SK-N-SH treated with all-trans-retinoic acid at 6 μM for 48 hours (cell line): ENCODE data around the gene CACNA2D4.

Source experiments
- ATAC-seq: fragments of 200-7000 bp; cut with Tn5 transposase; 3 replicates; pipeline ENCODE4 v1.9.1; 2020; ENCODE audit warnings: mild to moderate bottlenecking, moderate library complexity
- ARNTL ChIP-seq: fragments of 450-650 bp; formaldehyde crosslinking; IDR thresholded peaks from 2 replicates; pipeline ENCODE4 v1.5.0; 2020; ENCODE audit warnings: low read depth, mild to moderate bottlenecking, moderate library complexity, borderline replicate concordance
- GLIS3 ChIP-seq: fragments of 250-450 bp; sonication (Bioruptor Pico); IDR thresholded peaks from 2 replicates; pipeline ENCODE4 v1.5.0; 2020; ENCODE audit warnings: mild to moderate bottlenecking, moderate library complexity
- OSR1 ChIP-seq: fragments of 250-450 bp; sonication (Bioruptor Pico); IDR thresholded peaks from 2 replicates; pipeline ENCODE4 v1.8.0; 2022; ENCODE audit warnings: moderate library complexity, mild to moderate bottlenecking, inconsistent platforms
- PPARA ChIP-seq: fragments of 250-450 bp; sonication (Bioruptor Pico); IDR thresholded peaks from 2 replicates; pipeline ENCODE4 v1.5.0; 2020; ENCODE audit warnings: mild to moderate bottlenecking, borderline replicate concordance
- RARB ChIP-seq: fragments of 250-450 bp; sonication (Bioruptor Pico); IDR thresholded peaks from 2 replicates; pipeline ENCODE4 v1.8.0; 2021; ENCODE audit warnings: mild to moderate bottlenecking, moderate library complexity
- SNAI2 ChIP-seq: fragments of 250-450 bp; sonication (Bioruptor Pico); IDR thresholded peaks from 2 replicates; pipeline ENCODE4 v1.5.0; 2020; ENCODE audit warnings: mild to moderate bottlenecking, moderate library complexity
- ZFP3 ChIP-seq: fragments of 250-450 bp; sonication (Bioruptor Pico); IDR thresholded peaks from 2 replicates; pipeline ENCODE4 v1.5.0; 2020; ENCODE audit warnings: mild to moderate bottlenecking, moderate library complexity
- ZFP30 ChIP-seq: fragments of 450-650 bp; formaldehyde crosslinking; IDR thresholded peaks from 2 replicates; pipeline ENCODE4 v1.5.0; 2022; ENCODE audit warnings: mild to moderate bottlenecking, moderate library complexity
- ZNF70 ChIP-seq: fragments of 450-650 bp; formaldehyde crosslinking; IDR thresholded peaks from 2 replicates; pipeline ENCODE4 v1.5.0; 2020; ENCODE audit warnings: mild to moderate bottlenecking, moderate library complexity
- ZNF8 ChIP-seq: fragments of 450-650 bp; formaldehyde crosslinking; IDR thresholded peaks from 2 replicates; pipeline ENCODE4 v1.5.0; 2020; ENCODE audit warnings: mild to moderate bottlenecking, moderate library complexity
- TF ChIP-seq, protein P1 (sequence below): fragments of 250-450 bp; sonication (Bioruptor Pico); IDR thresholded peaks from 2 replicates; pipeline ENCODE4 v1.8.0; 2021; ENCODE audit warnings: low read depth, mild to moderate bottlenecking, moderate library complexity, borderline replicate concordance
- TF ChIP-seq, protein P2 (sequence below): fragments of 250-450 bp; sonication (Bioruptor Pico); IDR thresholded peaks from 2 replicates; pipeline ENCODE4 v1.5.1; 2021; ENCODE audit warnings: mild to moderate bottlenecking, moderate library complexity
- TF ChIP-seq, protein P3 (sequence below): fragments of 250-450 bp; sonication (Bioruptor Pico); IDR thresholded peaks from 2 replicates; pipeline ENCODE4 v1.5.1; 2020; ENCODE audit warnings: low read depth, mild to moderate bottlenecking, moderate library complexity
- TF ChIP-seq, protein P4 (sequence below): fragments of 250-450 bp; sonication (Bioruptor Pico); IDR thresholded peaks from 2 replicates; pipeline ENCODE4 v1.5.0; 2020; ENCODE audit warnings: mild to moderate bottlenecking, moderate library complexity

CACNA2D4 gene, protein sequence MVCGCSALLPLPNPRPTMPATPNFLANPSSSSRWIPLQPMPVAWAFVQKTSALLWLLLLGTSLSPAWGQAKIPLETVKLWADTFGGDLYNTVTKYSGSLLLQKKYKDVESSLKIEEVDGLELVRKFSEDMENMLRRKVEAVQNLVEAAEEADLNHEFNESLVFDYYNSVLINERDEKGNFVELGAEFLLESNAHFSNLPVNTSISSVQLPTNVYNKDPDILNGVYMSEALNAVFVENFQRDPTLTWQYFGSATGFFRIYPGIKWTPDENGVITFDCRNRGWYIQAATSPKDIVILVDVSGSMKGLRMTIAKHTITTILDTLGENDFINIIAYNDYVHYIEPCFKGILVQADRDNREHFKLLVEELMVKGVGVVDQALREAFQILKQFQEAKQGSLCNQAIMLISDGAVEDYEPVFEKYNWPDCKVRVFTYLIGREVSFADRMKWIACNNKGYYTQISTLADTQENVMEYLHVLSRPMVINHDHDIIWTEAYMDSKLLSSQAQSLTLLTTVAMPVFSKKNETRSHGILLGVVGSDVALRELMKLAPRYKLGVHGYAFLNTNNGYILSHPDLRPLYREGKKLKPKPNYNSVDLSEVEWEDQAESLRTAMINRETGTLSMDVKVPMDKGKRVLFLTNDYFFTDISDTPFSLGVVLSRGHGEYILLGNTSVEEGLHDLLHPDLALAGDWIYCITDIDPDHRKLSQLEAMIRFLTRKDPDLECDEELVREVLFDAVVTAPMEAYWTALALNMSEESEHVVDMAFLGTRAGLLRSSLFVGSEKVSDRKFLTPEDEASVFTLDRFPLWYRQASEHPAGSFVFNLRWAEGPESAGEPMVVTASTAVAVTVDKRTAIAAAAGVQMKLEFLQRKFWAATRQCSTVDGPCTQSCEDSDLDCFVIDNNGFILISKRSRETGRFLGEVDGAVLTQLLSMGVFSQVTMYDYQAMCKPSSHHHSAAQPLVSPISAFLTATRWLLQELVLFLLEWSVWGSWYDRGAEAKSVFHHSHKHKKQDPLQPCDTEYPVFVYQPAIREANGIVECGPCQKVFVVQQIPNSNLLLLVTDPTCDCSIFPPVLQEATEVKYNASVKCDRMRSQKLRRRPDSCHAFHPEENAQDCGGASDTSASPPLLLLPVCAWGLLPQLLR

DNA sequence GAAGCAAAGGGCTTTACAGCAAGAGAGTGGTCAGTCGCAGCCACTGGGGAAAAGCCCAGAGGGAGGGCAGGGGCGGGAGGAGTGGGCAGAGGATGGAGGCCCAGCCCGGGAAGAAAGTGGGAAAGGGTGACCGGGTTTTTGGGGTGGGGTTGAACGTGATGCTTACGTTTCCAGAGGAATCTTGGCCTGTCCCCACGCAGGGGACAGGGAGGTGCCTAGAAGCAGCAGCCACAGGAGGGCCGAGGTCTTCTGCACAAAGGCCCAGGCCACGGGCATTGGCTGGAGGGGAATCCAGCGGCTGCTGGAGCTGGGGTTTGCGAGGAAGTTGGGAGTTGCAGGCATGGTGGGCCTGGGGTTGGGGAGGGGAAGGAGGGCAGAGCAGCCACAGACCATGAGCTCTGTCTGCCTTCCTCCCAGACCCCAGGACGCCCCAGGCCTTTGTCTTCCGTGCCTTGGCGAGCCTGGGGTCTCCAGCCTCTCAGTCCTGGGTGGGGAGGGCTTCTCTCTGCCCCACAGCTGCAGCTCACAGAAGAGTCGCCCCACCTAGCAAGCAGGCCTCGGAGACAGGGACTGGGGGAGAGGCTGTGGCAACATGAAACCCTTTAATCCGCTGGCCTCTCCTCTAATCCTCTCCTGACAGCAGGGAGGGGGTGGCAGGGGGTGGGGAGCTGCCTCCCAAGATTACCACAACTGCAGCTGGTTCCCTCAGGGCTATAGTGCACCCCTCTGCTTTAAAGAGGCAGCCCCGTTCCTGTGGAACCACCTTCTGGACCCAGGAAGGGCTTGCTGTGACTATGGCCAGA, at the start of gene CACNA2D4:
CACNA2D4 (minus strand) TSS at position 572 of the 803 bp plus-strand sequence; CDS start at position 393, 179 bp downstream.
- ATAC-seq = no peak

DNA sequence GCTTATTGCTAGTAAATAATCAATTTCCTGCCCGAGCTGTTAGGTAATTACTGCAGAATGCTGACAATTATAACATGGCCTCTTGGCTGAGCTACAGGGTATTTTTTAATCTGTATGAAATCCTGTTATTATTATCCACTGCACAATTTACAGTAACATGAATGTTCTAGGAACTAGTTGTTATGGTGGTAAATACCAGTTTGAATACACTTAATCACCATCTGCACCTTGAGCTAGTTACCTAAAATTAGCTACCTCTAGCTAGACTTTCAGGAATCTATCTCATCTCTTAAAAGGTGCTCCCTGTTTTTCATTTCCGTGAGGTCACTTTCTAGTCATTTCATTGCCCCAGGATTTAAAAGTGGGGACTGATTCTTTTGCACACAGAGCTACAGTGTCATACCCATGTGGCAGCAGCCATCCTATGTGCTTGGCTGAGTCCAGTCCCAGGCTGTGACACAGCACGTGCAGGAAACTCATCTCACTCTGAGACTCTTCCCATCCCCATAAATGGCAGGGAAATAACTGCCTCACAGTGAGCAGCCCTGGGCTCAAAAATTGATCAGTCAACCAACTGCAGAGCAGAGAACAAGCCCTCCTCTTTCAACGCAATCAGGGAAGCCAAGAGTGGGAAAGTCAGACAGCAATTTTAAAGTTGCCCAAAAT, 48.2 kb upstream of the CACNA2D4 start:
- ATAC-seq = no peak
- no peak for TF ChIP-seq ZFP3
- TF ChIP-seq SNAI2 (CRISPR knock-in tag) = no peak
- TF ChIP-seq, protein P1, sequence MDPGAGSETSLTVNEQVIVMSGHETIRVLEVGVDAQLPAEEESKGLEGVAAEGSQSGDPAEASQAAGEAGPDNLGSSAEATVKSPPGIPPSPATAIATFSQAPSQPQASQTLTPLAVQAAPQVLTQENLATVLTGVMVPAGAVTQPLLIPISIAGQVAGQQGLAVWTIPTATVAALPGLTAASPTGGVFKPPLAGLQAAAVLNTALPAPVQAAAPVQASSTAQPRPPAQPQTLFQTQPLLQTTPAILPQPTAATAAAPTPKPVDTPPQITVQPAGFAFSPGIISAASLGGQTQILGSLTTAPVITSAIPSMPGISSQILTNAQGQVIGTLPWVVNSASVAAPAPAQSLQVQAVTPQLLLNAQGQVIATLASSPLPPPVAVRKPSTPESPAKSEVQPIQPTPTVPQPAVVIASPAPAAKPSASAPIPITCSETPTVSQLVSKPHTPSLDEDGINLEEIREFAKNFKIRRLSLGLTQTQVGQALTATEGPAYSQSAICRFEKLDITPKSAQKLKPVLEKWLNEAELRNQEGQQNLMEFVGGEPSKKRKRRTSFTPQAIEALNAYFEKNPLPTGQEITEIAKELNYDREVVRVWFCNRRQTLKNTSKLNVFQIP (CRISPR knock-in tag) = no peak
- TF ChIP-seq, all 23 proteins: peak for 0

More for the DNA sequence above, at the start of gene CACNA2D4:
- TF ChIP-seq, protein P2, sequence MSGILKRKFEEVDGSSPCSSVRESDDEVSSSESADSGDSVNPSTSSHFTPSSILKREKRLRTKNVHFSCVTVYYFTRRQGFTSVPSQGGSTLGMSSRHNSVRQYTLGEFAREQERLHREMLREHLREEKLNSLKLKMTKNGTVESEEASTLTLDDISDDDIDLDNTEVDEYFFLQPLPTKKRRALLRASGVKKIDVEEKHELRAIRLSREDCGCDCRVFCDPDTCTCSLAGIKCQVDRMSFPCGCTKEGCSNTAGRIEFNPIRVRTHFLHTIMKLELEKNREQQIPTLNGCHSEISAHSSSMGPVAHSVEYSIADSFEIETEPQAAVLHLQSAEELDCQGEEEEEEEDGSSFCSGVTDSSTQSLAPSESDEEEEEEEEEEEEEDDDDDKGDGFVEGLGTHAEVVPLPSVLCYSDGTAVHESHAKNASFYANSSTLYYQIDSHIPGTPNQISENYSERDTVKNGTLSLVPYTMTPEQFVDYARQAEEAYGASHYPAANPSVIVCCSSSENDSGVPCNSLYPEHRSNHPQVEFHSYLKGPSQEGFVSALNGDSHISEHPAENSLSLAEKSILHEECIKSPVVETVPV (CRISPR knock-in tag) = no peak
- TF ChIP-seq ZNF8 (CRISPR knock-in tag) = no peak

DNA sequence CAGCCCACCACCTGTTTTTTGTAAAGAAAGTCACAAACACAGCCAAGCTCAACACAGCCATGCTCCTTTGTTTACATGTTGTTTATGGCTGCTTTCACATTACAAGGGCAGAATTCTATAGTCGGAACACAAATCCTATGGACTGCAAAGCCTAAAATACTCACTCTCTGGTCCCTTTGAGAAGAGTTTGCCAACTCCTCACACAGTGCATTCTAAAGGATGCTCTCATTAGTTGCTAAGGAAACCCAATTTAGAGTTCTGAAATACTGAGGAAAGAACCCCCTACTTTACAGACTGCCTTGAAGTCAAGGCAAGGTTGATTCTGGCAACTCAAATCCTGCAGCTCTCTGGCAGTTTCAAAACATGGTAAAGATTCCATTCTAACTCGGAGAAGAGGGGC, 47.5 kb upstream of the CACNA2D4 start:
- TF ChIP-seq ARNTL (CRISPR knock-in tag) (no peak), OSR1 (CRISPR knock-in tag) (no peak), RARB (CRISPR knock-in tag) (no peak), ZFP30 (CRISPR knock-in tag) (no peak), PPARA (CRISPR knock-in tag) (no peak), ZNF70 (CRISPR knock-in tag) (no peak), GLIS3 (no peak)
- TF ChIP-seq, protein P3, sequence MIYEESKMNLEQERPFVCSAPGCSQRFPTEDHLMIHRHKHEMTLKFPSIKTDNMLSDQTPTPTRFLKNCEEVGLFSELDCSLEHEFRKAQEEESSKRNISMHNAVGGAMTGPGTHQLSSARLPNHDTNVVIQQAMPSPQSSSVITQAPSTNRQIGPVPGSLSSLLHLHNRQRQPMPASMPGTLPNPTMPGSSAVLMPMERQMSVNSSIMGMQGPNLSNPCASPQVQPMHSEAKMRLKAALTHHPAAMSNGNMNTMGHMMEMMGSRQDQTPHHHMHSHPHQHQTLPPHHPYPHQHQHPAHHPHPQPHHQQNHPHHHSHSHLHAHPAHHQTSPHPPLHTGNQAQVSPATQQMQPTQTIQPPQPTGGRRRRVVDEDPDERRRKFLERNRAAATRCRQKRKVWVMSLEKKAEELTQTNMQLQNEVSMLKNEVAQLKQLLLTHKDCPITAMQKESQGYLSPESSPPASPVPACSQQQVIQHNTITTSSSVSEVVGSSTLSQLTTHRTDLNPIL (CRISPR knock-in tag) = no peak
- TF ChIP-seq, protein P2 (CRISPR knock-in tag) = no peak
- TF ChIP-seq, protein P4, sequence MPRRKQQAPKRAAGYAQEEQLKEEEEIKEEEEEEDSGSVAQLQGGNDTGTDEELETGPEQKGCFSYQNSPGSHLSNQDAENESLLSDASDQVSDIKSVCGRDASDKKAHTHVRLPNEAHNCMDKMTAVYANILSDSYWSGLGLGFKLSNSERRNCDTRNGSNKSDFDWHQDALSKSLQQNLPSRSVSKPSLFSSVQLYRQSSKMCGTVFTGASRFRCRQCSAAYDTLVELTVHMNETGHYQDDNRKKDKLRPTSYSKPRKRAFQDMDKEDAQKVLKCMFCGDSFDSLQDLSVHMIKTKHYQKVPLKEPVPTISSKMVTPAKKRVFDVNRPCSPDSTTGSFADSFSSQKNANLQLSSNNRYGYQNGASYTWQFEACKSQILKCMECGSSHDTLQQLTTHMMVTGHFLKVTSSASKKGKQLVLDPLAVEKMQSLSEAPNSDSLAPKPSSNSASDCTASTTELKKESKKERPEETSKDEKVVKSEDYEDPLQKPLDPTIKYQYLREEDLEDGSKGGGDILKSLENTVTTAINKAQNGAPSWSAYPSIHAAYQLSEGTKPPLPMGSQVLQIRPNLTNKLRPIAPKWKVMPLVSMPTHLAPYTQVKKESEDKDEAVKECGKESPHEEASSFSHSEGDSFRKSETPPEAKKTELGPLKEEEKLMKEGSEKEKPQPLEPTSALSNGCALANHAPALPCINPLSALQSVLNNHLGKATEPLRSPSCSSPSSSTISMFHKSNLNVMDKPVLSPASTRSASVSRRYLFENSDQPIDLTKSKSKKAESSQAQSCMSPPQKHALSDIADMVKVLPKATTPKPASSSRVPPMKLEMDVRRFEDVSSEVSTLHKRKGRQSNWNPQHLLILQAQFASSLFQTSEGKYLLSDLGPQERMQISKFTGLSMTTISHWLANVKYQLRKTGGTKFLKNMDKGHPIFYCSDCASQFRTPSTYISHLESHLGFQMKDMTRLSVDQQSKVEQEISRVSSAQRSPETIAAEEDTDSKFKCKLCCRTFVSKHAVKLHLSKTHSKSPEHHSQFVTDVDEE (CRISPR knock-in tag) = no peak
- TF ChIP-seq, protein P1 (CRISPR knock-in tag) = no peak
- ATAC-seq = no peak
